GM21515 (cell line): ENCODE data around the gene BEND2.
"Not testable (repeated sequence)": the region's sequence is repeated elsewhere in the genome, so short reads cannot be mapped to it uniquely, and the experiment has no call there.

Experiments used
- ATAC-seq: cut with Tn5 transposase; IDR thresholded peaks from one replicate; pipeline ENCODE4 v1.9.1; 2021; ENCODE audit not compliant: unreplicated experiment

The BEND2 gene

GRCh38 chrX:18220786-18221185 lies at the start of gene BEND2:
Gene BEND2, minus strand, starts transcription at chrX:18220886. Its CDS starts 136 bp downstream, at chrX:18220750.
- no peak for ATAC-seq

- ATAC-seq, result no peak
Measured at GRCh38 chrX:18255059-18255458, 34.4 kb upstream of the BEND2 start.

GRCh38 chrX:18252644-18253359 lies 32.1 kb upstream of the BEND2 start:
- no peak for ATAC-seq

GRCh38 chrX:18229646-18230045 lies 9.0 kb upstream of the BEND2 start:
- ATAC-seq, result not testable (repeated sequence)

GRCh38 chrX:18228069-18228468 lies 7.4 kb upstream of the BEND2 start:
- ATAC-seq, result no peak

GRCh38 chrX:18227458-18227857 lies 6.8 kb upstream of the BEND2 start:
- no peak for ATAC-seq

GRCh38 chrX:18210470-18210869 lies 10.2 kb downstream of the BEND2 start:
- no peak for ATAC-seq

GRCh38 chrX:18206657-18207056 lies 14.0 kb downstream of the BEND2 start:
- no peak for ATAC-seq

GRCh38 chrX:18203631-18204030 lies 17.1 kb downstream of the BEND2 start:
- no peak for ATAC-seq

GRCh38 chrX:18194688-18195087 lies 26.0 kb downstream of the BEND2 start:
- no peak for ATAC-seq

- no peak for ATAC-seq
Measured at GRCh38 chrX:18179446-18179845, 41.2 kb downstream of the BEND2 start.

GRCh38 chrX:18174971-18175370 lies 45.7 kb downstream of the BEND2 start:
- no peak for ATAC-seq

GRCh38 chrX:18174209-18174608 lies 46.5 kb downstream of the BEND2 start:
- ATAC-seq, result no peak

- no peak for ATAC-seq
Measured at GRCh38 chrX:18173494-18174180, 47.0 kb downstream of the BEND2 start.

- ATAC-seq, result no peak
Measured at GRCh38 chrX:18172970-18173369, 47.7 kb downstream of the BEND2 start.

GRCh38 chrX:18170910-18171309 lies 49.8 kb downstream of the BEND2 start:
- no peak for ATAC-seq

- ATAC-seq, result no peak
Measured at GRCh38 chrX:18166068-18166467, 54.6 kb downstream of the BEND2 start.

- no peak for ATAC-seq
Measured at GRCh38 chrX:18160369-18160768, 60.3 kb downstream of the BEND2 start.

- ATAC-seq, result no peak
Measured at GRCh38 chrX:18158963-18159362, 61.7 kb downstream of the BEND2 start.

GRCh38 chrX:18151649-18152048 lies 69.0 kb downstream of the BEND2 start:
- ATAC-seq, result no peak

GRCh38 chrX:18151157-18151556 lies 69.5 kb downstream of the BEND2 start:
- ATAC-seq, result no peak

- no peak for ATAC-seq
Measured at GRCh38 chrX:18149454-18149853, 71.2 kb downstream of the BEND2 start.

GRCh38 chrX:18146954-18147353 lies 73.7 kb downstream of the BEND2 start:
- no peak for ATAC-seq
